Breast epithelium (tissue), 4 donors: ENCODE measurements around the gene CNOT1. TPM values are rescaled to one million over a fixed set of nuclear protein-coding genes. Genes with fewer than 3 reads are reported as not detected.

Source experiments
- DNase-seq, 2 donors: peaks; one replicate each; pipeline ENCODE4 v3.0.0-alpha.2; 2019; ENCODE audit warnings: low spot score in 2 of 2
- H3K27ac ChIP-seq, 2 donors: fragments of 200-600 bp; sonication (generic) in 1 of 2; one replicate each; pipeline ENCODE4 v1.5.1; 2016 to 2019; ENCODE audit warnings: mild to moderate bottlenecking in 1 of 2
- H3K27me3 ChIP-seq, 2 donors: fragments of 200-600 bp; sonication (generic) in 1 of 2; one replicate each; pipeline versions ENCODE4 v1.5.1 to v1.6.0; 2017 to 2019; ENCODE audit warnings: control low read depth in 1 of 2, mild to moderate bottlenecking in 1 of 2
- H3K36me3 ChIP-seq: fragments of 200-600 bp; one replicate; pipeline ENCODE4 v1.5.1; 2019
- H3K4me1 ChIP-seq, 2 donors: fragments of 200-600 bp; sonication (generic); one replicate each; pipeline ENCODE4 v1.5.1; 2016 to 2019; ENCODE audit warnings: control low read depth in 1 of 2
- H3K4me3 ChIP-seq, 3 donors: fragments of 200-600 bp; sonication (generic); 1 replicate in 2 of 3; 2 replicates in 1 of 3; pipeline ENCODE4 v1.5.1; 2016 to 2019; ENCODE audit warnings: mild to moderate bottlenecking in 3 of 3, moderate library complexity in 2 of 3
- H3K9me3 ChIP-seq, 2 donors: fragments of 200-600 bp; sonication (generic) in 1 of 2; one replicate each; pipeline ENCODE4 v1.5.1; 2016 to 2019; ENCODE audit warnings: control low read depth in 1 of 2
- CTCF ChIP-seq, 3 donors: fragments of 450-650 bp; IDR thresholded peaks; one replicate each; pipeline ENCODE4 v1.5.1; 2016 to 2017; ENCODE audit warnings: antibody characterized with exemption in 3 of 3, mild to moderate bottlenecking in 3 of 3, moderate library complexity in 3 of 3
- POLR2A ChIP-seq: fragments of 450-650 bp; IDR thresholded peaks from one replicate; pipeline ENCODE4 v1.6.1; 2016; ENCODE audit warnings: antibody characterized with exemption, mild to moderate bottlenecking, moderate library complexity
- POLR2AphosphoS5 ChIP-seq, 3 donors: sonication (generic); formaldehyde crosslinking; IDR thresholded peaks; one replicate each; pipeline ENCODE4 v1.6.1; 2017; ENCODE audit warnings: antibody characterized with exemption in 3 of 3
- intact Hi-C: fragments of 100-400 bp; cut with DNase I; formaldehyde crosslinking; loops from one replicate; pipeline ENCODE4 v1.15.1; 2023; ENCODE audit warnings: low total_unique reads
- total RNA-seq, 3 donors: library from RNA; depleted of rRNA; stranded (reverse); fragments of >200 nt; gene quantifications; one replicate each; pipeline ENCODE4 v1.1.0, GENCODE V29; 2016

The CNOT1 gene
- total RNA-seq, 3 donors from 2014 or later = 106 to 140 (median 117) TPM

- Histone ChIP-seq H3K36me3 (peaks cover 6% of the 10 kb centered on the region), H3K27ac (no peak overlapping the region), H3K4me1 (no peaks in the 10 kb centered on the region), H3K27me3 (no peaks in the 10 kb centered on the region), H3K4me3 (no peak overlapping the region), H3K9me3 (no peaks in the 10 kb centered on the region)
- no peak for TF ChIP-seq POLR2AphosphoS5 (IDR thresholded peaks at IDR 0.05)
- no peak for TF ChIP-seq POLR2A
- TF ChIP-seq CTCF (IDR thresholded peaks at IDR 0.05) = no peak
- no peak for DNase-seq
- intact Hi-C loops = no loop called here
Observed at GRCh38 chr16:58536278-58536677, 93.3 kb downstream of the CNOT1 start.

GRCh38 chr16:58535100-58535499 is 94.5 kb downstream of the CNOT1 start:
- Histone ChIP-seq H3K4me3 (no peak overlapping the region), H3K9me3 (no peaks in the 10 kb centered on the region), H3K36me3 (peaks cover 5% of the 10 kb centered on the region), H3K27me3 (no peaks in the 10 kb centered on the region), H3K4me1 (no peaks in the 10 kb centered on the region), H3K27ac (no peak overlapping the region)
- intact Hi-C loops = no loop called here
- TF ChIP-seq POLR2AphosphoS5 (IDR thresholded peaks at IDR 0.05) = no peak
- no peak for TF ChIP-seq POLR2A
- no peak for TF ChIP-seq CTCF (IDR thresholded peaks at IDR 0.05)
- DNase-seq = no peak

- H3K27ac ChIP-seq = no peak overlapping the region
- TF ChIP-seq POLR2AphosphoS5 (IDR thresholded peaks at IDR 0.05) = no peak
- TF ChIP-seq CTCF (IDR thresholded peaks at IDR 0.05) = no peak
- no peak for TF ChIP-seq POLR2A
- peaks cover 2% of the 10 kb centered on the region for H3K36me3 ChIP-seq
- H3K4me1 ChIP-seq = no peaks in the 10 kb centered on the region
- no peak overlapping the region for H3K4me3 ChIP-seq
- no peak for DNase-seq
- no peaks in the 10 kb centered on the region for H3K9me3 ChIP-seq
- no peaks in the 10 kb centered on the region for H3K27me3 ChIP-seq
- intact Hi-C loops = no loop called here
Observed at GRCh38 chr16:58533751-58534470, 95.7 kb downstream of the CNOT1 start.

- TF ChIP-seq POLR2AphosphoS5 (IDR thresholded peaks at IDR 0.05) = no peak
- no peak for TF ChIP-seq POLR2A
- no peak for TF ChIP-seq CTCF (IDR thresholded peaks at IDR 0.05)
- no peak for DNase-seq
- intact Hi-C loops = no loop called here
Observed at GRCh38 chr16:58532414-58532813, 97.2 kb downstream of the CNOT1 start.

GRCh38 chr16:58530179-58530578 is 99.4 kb downstream of the CNOT1 start:
- Histone ChIP-seq H3K27me3 (no peaks in the 10 kb centered on the region), H3K4me3 (no peak overlapping the region), H3K4me1 (no peaks in the 10 kb centered on the region), H3K27ac (no peak overlapping the region), H3K9me3 (no peaks in the 10 kb centered on the region), H3K36me3 (peaks cover 6% of the 10 kb centered on the region)
- no peak for TF ChIP-seq CTCF (IDR thresholded peaks at IDR 0.05)
- TF ChIP-seq POLR2A = no peak
- TF ChIP-seq POLR2AphosphoS5 (IDR thresholded peaks at IDR 0.05) = no peak
- intact Hi-C loops = no loop called here
- DNase-seq = no peak

More at GRCh38 chr16:58532414-58532813, 97.2 kb downstream of the CNOT1 start:
- no peaks in the 10 kb centered on the region for H3K4me1 ChIP-seq
- no peak overlapping the region for H3K27ac ChIP-seq
- H3K27me3 ChIP-seq = no peaks in the 10 kb centered on the region
- no peak overlapping the region for H3K4me3 ChIP-seq
- peaks cover 6% of the 10 kb centered on the region for H3K36me3 ChIP-seq
- H3K9me3 ChIP-seq = no peaks in the 10 kb centered on the region
